Activated CD8-positive, alpha-beta memory T cell treated with anti-CD3 and anti-CD28 coated beads for 1 hour (primary cell): ENCODE data around the gene MAP4.
A peak's percentile ranks its signal among the peaks of the same experiment; 100 is the strongest.
"Not testable (repeated sequence)": the region's sequence is repeated elsewhere in the genome, so short reads cannot be mapped to it uniquely, and the experiment has no call there.

Experiments
- DNase-seq, 2 donors: peaks; one replicate each; pipeline ENCODE4 v3.0.0-alpha.2; 2020; ENCODE audit warnings: low read depth in 1 of 2; ENCODE audit errors: extremely low read depth in 1 of 2

The MAP4 gene

GRCh38 chr3:48018841-48019240, 2.6 kb upstream of the MAP4 start:
- no peak for DNase-seq

DNA sequence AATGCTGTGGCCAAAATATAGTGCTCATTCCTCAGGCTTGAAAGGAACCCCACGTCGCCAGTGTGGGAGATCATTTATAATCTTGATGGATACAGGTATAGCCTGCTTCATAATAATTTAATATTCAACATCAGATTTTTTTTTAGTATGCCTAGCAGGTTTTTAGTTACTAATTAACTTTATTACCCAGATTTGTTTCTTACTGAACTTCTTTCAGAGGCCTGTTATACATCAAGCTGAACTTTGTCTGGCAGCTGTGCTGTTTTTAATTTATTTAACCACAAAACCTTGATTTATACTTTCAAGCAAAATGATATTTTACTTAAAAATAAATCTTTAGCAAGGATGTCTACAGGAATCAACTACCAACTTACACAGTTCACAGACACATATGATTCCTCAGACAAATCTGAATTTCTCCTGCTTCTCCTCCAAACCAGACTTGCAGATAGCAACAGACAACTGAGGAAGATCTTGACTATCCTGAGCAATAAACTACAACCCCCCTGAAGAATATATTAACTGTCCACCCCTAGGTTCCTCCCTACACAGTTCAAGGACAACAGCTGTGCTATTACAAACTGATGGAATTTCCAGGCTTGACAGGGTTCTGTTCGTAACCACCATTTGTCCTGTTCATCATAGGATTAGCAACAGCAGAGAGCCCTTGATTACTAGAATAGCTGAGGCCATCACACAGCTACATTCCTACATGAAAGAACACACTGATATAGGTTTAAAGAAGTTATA, 610 bp downstream of the MAP4 start:
- no peak for DNase-seq

DNA sequence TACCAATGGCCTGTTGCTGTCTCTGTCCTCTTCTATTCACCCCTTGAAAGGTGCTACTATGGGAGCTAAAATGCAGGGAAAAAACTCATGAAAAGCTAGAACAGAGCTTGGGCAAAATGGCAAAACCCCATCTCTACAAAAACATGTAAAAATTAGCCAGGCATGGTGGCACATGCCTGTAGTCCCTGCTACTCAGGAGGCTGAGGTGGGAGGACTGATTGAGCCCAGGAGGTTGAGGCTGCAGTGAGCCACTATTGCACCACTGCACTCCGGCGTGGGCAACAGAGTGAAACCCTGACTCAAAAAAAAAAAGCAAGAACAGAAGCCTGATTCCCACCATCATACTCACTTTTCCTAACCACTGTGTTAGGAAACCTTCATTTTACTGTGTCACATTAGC, 1.9 kb downstream of the MAP4 start:
- no peak for DNase-seq

DNA sequence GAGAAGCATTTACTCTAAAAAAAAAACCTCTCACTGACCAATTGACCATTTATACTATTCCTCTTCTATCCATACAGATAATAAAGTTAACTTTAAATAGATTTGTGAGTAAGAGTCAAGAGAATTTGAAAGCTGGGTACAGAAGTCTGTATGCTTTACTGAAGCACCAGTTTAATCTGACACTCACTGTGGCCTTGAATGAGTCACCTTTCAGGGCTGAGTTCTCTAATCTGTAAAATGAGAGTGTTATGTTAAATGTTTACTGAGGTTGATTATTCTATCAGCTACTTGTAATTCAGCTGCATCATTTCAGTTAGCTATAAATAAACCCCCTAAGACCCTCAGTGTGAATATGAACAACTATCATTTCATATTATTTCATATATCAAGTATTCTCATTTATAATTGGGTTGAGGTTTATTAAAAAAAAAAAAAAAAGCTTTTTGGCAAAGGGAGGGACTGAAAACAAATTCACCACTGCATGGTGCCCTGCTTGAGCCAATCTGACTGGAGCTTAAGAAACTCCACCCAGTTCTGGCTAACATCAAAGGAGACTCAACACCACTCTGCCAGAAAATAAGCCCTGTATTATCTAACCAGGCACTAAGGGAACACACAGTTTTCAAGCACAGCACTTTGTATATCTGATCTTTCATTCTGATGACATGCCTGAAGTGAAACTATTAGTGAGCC, 2.8 kb downstream of the MAP4 start:
- no peak for DNase-seq

DNA sequence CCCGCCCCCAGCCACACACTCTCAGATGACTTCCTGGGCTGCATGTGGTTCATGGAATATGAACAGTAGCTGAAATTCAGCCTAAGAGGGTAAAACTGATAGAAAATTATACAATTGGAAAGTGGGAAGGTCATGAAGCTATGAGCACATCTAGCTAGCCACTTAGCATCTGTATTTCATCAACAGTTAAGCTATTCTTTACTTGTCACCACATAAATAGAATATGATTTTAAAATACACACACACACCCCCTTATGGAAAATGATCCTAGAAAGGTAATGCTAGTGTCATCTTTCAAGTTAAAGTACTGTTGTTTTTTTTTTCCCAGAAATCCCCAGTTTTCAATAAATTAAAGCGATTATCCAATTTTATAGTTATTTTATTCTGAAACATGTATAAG, 3.6 kb downstream of the MAP4 start:
- DNase-seq: no peak

DNA sequence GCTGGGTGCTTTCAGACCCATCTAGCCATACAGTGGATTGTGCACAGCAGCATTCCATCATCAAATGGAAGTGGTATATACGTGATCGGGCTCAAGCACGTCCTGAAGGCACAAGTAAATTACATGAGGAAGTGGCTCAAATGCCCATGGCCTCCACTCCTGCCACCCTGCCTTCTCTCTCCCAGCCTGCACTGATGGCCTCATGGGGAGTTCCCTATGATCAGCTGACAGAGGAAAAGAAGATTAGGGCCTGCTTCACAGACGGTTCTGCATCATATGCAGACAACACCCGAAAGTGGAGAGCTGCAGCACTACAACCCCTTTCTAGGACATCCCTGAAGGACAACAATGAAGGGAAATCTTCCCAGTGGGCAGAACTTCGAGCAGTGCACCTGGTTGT, 8.2 kb downstream of the MAP4 start:
- DNase-seq: not testable (repeated sequence)

GRCh38 chr3:48007361-48007760, 8.9 kb downstream of the MAP4 start:
- DNase-seq: not testable (repeated sequence)

- not testable (repeated sequence) for DNase-seq
Observed at GRCh38 chr3:48006794-48007193, 9.4 kb downstream of the MAP4 start.

DNA sequence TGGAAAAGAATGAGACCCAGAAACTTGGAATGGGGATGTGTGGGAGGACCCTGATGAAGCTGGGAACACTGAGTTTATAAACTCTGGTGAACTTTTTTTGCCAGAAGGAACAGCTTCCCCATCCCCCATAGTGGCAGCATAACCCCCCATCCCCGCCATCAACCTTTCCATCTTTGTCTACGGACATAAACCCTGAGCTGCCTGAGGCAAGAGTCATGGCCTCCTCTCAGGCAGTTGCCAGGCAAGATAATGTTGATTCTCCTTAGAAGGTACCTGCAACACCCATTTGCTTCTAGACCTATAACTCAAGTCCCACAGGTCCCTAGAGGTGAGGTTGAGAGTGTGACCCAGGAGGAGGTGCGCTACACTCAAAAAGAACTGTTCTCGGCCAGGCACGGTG, 11.5 kb downstream of the MAP4 start:
- no peak for DNase-seq

DNA sequence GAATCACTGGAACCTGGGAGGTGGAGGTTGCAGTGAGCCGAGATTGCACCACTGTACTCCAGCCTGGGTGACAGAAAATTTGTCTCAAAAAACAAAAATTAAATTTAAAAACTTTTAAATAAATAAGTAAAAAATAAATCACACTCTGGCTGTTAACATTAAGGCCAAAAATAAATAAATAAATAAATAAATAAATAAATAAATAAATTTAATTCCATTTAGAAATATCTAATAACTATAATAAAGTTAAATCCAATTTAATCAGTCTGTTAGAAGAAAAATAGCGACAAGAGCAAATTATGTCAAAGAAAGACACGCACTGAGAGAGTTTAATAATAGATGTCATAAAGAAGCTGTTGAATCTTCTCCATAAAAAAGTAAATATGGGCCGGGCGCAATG, 13.4 kb downstream of the MAP4 start:
- no peak for DNase-seq

GRCh38 chr3:48001991-48002390, 14.2 kb downstream of the MAP4 start:
- no peak for DNase-seq

- no peak for DNase-seq
Observed at GRCh38 chr3:48000212-48000611, 16.0 kb downstream of the MAP4 start.

DNA sequence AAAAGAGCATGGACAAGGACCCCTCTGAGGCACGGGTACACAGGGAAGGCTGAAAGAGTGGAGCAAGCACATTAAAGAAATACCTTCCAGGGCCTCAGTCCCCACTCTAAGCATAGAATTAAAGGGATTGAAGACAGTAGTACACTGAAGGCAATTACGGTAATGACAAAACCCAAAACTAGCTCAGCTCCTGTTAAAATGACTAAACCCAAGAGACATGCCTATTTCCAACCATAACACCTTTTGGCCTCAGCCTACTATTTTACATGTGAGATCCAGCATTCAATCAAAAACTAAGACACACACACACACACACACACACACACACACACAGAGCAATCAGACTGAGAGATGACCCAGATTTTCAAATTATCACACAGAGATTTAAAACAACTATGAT, 19.8 kb downstream of the MAP4 start:
- no peak for DNase-seq

DNA sequence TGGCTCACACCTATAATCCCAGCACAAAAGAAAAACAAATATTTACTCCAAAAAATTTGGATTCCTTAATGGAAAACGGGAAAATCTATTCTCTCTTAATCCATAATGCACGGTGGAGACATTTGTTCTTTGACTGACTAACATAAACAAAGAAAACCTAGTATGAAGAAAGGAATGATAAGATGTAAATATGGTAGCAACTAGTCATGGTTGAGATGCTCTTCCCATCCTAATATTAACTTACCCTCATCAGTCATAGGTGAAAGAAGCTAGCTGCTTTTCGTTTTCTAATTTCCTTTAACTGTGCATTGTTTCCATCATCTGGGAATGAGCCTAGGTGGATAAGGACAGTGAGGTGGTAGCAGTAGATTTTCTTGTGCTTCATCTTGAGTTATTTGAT, 22.0 kb downstream of the MAP4 start:
- no peak for DNase-seq

DNA sequence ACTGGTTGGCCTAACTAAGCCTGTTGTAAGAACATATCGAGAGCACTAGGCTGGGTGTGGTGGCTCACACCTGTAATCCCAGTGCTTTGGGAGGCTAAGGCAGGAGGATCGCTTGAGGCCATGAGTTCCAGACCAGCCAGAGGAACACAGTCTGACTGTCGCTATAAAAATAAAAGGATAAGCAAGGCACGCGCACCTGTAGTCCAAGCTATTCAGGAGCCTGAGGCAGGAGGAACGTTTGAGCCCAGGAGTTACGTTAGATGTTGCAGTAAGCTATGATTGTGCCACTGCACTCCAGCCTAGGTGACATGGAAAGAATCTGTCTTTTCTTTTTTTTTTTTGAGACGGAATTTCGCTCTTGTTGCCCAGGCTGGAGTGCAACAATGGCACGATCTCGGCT, 24.9 kb downstream of the MAP4 start:
- DNase-seq: no peak

GRCh38 chr3:47989981-47990440, 26.2 kb downstream of the MAP4 start:
- peak; percentile 44 to 51 for DNase-seq

DNA sequence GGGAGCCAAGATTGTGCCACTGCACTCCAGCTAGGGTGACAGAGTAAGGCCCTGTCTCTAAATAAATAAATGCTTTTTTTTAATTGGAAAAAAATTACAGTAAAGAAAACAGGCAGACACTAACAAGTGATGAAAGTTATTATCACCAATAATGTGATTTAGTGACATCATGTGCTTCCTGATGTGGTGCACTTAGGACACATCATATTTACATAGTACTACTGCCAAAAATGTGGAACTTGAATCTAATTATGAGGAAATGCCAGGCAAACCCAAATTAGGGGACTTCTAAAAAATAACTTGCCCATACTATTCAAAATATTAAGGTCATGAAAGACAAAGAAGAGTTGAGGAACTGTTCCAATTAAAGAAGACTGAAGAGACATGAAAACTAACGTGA, 30.8 kb downstream of the MAP4 start:
- DNase-seq: no peak

- DNase-seq: no peak
Observed at GRCh38 chr3:47984075-47984728, 32.0 kb downstream of the MAP4 start.

DNA sequence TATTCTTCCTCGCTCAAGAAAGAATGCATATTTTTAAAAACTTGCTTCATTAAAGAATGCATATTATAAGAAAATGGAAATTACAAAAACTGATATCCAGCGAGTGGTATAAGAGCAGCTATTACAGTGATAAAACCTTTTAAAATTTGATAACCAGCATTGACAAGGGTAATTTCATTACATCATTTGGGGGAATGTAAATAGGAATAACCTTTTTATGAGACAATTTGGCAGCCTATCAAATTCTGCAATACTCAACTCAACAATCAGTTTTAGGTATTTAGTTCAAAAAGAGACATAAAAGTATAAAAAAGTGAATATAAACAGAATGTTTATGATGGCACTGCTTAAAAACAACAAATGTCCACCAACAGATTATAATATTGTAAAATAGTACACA, 35.4 kb downstream of the MAP4 start:
- DNase-seq: no peak

DNA sequence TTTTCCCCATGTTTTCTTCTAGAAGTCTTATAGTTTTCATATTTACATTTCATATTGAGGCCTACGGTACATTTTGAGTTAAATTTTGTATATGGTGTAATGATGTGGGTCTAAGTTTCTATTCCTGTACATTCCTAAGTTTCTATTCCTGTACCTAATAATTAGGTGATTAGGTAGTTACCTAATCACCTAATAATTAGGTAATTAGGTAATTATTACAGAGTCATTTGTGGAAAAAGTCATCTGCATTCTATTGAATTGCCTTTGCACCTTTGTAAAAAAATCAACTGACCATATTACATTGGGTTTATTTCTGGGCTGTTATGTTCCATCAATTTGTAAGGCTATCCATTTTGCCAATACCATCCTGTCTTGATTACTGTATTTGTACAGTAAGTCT, 37.1 kb downstream of the MAP4 start:
- DNase-seq: no peak

- no peak for DNase-seq
Observed at GRCh38 chr3:47978386-47978785, 37.8 kb downstream of the MAP4 start.

DNA sequence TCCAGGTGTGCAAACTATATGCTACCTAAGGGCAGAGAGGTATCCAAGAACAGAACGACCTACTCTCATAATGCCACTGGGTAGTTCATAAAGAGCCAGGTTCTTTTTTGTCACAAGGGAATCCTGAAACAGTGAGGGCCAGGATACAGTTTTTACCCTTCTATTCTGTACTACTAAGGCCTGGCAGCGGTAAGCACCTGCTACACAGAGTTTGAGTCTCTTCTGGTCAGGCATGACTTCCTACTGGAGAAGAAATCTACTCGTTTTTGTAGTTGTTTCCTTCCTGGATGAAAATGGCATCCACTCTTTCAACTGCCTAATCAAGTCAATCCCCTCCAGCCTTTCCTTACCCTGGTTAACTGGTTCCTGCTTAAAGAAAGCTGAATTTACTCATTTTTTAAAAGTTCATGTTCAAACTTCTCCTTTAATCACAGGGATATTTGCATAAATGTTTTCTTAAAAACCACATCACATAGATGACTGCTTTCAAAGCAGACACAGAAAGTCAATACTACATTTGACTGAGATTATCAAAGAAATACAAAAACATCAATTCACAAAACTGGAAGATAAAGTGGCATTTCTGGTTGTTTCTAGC, 40.0 kb downstream of the MAP4 start:
- DNase-seq: no peak
